Thyroid gland (tissue), 4 donors: ENCODE measurements around the gene CLCA2.

Experiments
- POLR2A ChIP-seq, 2 donors: fragments of 450-650 bp; IDR thresholded peaks; one replicate each; pipeline ENCODE4 v1.6.1; 2017; ENCODE audit warnings: antibody characterized with exemption in 2 of 2, mild to moderate bottlenecking in 2 of 2, moderate library complexity in 1 of 2
- TF ChIP-seq, protein P1 (sequence below), 6 experiments: fragments of 200-600 bp in 3 of 6; fragments of 450-650 bp in 3 of 6; sonication (generic) in 3 of 6; IDR thresholded peaks; one replicate each; pipeline ENCODE4 v1.5.1; 2016 to 2019; ENCODE audit warnings: antibody characterized with exemption in 6 of 6, mild to moderate bottlenecking in 2 of 6, inconsistent platforms in 1 of 6, moderate library complexity in 1 of 6

- TF ChIP-seq, protein P1, sequence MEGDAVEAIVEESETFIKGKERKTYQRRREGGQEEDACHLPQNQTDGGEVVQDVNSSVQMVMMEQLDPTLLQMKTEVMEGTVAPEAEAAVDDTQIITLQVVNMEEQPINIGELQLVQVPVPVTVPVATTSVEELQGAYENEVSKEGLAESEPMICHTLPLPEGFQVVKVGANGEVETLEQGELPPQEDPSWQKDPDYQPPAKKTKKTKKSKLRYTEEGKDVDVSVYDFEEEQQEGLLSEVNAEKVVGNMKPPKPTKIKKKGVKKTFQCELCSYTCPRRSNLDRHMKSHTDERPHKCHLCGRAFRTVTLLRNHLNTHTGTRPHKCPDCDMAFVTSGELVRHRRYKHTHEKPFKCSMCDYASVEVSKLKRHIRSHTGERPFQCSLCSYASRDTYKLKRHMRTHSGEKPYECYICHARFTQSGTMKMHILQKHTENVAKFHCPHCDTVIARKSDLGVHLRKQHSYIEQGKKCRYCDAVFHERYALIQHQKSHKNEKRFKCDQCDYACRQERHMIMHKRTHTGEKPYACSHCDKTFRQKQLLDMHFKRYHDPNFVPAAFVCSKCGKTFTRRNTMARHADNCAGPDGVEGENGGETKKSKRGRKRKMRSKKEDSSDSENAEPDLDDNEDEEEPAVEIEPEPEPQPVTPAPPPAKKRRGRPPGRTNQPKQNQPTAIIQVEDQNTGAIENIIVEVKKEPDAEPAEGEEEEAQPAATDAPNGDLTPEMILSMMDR (IDR thresholded peaks at IDR 0.05): no peak
- no peak for TF ChIP-seq POLR2A (IDR thresholded peaks at IDR 0.05)
Observed at GRCh38 chr1:86448670-86449069, 24.7 kb downstream of the CLCA2 start.
